ENCODE results near the gene BBS5. TPM values are rescaled to one million over a fixed set of nuclear protein-coding genes. Genes with fewer than 3 reads are reported as not detected.

BBS5 gene
- total RNA-seq, 1 experiment from 2014 or later, result 0.31 TPM

DNA sequence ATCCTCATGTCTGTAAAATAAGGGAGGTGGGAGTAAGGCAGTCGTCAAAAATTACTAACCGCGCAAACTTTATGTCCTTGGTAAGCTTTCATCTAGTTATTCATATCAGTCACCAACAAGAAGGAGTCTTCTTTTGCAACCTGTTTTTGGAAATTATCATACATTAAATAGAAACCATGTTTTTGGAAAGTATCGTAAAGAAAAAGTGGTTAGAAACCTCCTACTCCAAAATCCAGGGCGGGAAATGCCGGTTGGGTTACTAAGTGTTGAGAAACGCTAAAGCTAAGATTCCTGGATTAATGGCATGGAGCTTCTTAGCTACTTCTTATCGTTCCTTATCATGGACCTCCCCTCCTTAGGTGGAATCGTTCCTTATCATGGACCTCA, 778 bp downstream of the BBS5 start:
- POLR2A ChIA-PET (ENCODE audit: unreplicated experiment), result no interaction called here

DNA sequence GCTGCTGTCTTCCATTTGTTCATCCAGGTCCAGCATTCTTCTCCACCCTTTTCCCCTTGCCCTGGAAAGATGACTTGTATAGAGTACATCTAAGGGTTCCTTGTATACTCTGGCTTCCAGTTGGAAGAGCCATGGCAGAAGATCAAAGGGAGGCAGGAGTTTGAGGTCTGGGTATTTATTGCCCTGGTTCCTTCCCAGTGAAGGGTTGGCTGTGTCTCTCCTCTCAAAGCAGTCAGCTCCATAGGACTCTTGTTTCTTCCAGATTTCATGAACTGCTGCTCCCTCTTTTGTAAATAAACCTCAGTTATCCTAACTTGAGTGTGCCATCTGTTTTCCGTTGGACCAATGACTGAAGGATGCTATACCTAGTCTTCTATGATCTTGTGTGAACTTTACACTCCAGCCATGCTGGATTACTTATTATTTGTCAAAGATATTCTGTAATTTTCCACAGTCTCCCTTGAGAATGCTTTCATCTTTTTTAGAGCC, 6.4 kb downstream of the BBS5 start:
- TF ChIP-seq, protein P1, sequence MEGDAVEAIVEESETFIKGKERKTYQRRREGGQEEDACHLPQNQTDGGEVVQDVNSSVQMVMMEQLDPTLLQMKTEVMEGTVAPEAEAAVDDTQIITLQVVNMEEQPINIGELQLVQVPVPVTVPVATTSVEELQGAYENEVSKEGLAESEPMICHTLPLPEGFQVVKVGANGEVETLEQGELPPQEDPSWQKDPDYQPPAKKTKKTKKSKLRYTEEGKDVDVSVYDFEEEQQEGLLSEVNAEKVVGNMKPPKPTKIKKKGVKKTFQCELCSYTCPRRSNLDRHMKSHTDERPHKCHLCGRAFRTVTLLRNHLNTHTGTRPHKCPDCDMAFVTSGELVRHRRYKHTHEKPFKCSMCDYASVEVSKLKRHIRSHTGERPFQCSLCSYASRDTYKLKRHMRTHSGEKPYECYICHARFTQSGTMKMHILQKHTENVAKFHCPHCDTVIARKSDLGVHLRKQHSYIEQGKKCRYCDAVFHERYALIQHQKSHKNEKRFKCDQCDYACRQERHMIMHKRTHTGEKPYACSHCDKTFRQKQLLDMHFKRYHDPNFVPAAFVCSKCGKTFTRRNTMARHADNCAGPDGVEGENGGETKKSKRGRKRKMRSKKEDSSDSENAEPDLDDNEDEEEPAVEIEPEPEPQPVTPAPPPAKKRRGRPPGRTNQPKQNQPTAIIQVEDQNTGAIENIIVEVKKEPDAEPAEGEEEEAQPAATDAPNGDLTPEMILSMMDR (conservative IDR thresholded peaks at IDR 0.05), result no peak
- TF ChIP-seq EZH2 (IDR thresholded peaks at IDR 0.05; ENCODE audit: low read depth), result no peak
- ChIA-PET POLR2A (ENCODE audit: unreplicated experiment) (no interaction called here), CTCF (no interaction called here)
- Histone ChIP-seq H3K27me3 (ENCODE audit: insufficient read depth, low read depth) (no peaks in the 10 kb centered on the region), H3K79me2 (ENCODE audit: low read depth) (no peaks in the 10 kb centered on the region), H3K4me3 (no peak overlapping the region), H2AFZ (0 out of 2 replicates have a peak overlapping the region, but pooled peaks have one; percentile 16), H3K36me3 (ENCODE audit: low read depth) (no peaks in the 10 kb centered on the region), H3K9me2 (ENCODE audit: insufficient read depth) (no peaks in the 10 kb centered on the region), H3F3A (ENCODE audit: insufficient read depth, low read depth) (no peaks in the 10 kb centered on the region), H3K4me1 (replicated peaks; ENCODE audit: insufficient read depth) (no peaks in the 10 kb centered on the region), H4K20me1 (ENCODE audit: insufficient read depth) (no peaks in the 10 kb centered on the region), H3K27ac (no peak overlapping the region), H3K9me3 (ENCODE audit: insufficient read depth, low read depth) (no peaks in the 10 kb centered on the region), H3K4me2 (no peak overlapping the region)
- BruUV-seq (replicated peaks), result no TSS peak
- DNase-seq, result no peak
- intact Hi-C loops (cut with micrococcal nuclease; ENCODE audit: unreplicated experiment), result no loop called here

More for the DNA sequence above, 778 bp downstream of the BBS5 start:
- Histone ChIP-seq H3F3A (ENCODE audit: insufficient read depth, low read depth) (no peaks in the 10 kb centered on the region), H3K4me2 (peak overlapping the region; percentile 56), H3K9me3 (ENCODE audit: insufficient read depth, low read depth) (no peaks in the 10 kb centered on the region), H3K9me2 (ENCODE audit: insufficient read depth) (no peaks in the 10 kb centered on the region), H3K27me3 (ENCODE audit: insufficient read depth, low read depth) (no peaks in the 10 kb centered on the region), H2AFZ (0 out of 2 replicates have a peak overlapping the region, but pooled peaks have one; percentile 70), H3K4me1 (replicated peaks; ENCODE audit: insufficient read depth) (no peaks in the 10 kb centered on the region), H3K4me3 (peak overlapping the region; percentile 33; the same call in 1 of the 2 replicates), H4K20me1 (ENCODE audit: insufficient read depth) (no peaks in the 10 kb centered on the region), H3K79me2 (ENCODE audit: low read depth) (no peaks in the 10 kb centered on the region), H3K36me3 (ENCODE audit: low read depth) (no peaks in the 10 kb centered on the region), H3K27ac (no peak overlapping the region)
- TF ChIP-seq, protein P1 (conservative IDR thresholded peaks at IDR 0.05), result no peak
- no peak for TF ChIP-seq EZH2 (IDR thresholded peaks at IDR 0.05; ENCODE audit: low read depth)
- no TSS peak for BruUV-seq (replicated peaks)
- DNase-seq, result no peak
- CTCF ChIA-PET, result no interaction called here
- intact Hi-C loops (cut with micrococcal nuclease; ENCODE audit: unreplicated experiment), result no loop called here

DNA sequence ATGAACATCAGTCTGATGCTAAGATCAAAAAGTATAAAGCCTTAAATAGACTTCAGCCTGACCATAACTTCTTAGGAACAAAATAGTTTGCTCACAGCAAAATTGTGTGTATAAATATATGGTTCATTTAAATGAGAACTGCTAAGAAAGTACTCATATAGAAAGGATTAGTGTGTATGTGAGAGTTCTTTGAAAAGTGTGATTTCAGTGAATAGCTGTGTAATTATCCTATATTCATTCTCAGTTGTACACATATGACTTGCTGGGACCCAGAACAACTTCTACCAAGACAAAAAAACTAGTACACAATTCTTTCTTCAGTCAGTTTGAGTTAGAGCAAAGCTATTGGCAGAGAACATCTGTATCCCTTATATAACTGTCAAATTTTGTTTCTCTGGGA, 7.2 kb downstream of the BBS5 start:
- Histone ChIP-seq H3K4me3 (no peak overlapping the region), H3K27me3 (ENCODE audit: insufficient read depth, low read depth) (no peaks in the 10 kb centered on the region), H4K20me1 (ENCODE audit: insufficient read depth) (no peaks in the 10 kb centered on the region), H3K79me2 (ENCODE audit: low read depth) (no peaks in the 10 kb centered on the region), H3F3A (ENCODE audit: insufficient read depth, low read depth) (no peaks in the 10 kb centered on the region), H3K9me2 (ENCODE audit: insufficient read depth) (no peaks in the 10 kb centered on the region), H3K9me3 (ENCODE audit: insufficient read depth, low read depth) (no peaks in the 10 kb centered on the region), H3K4me2 (no peak overlapping the region), H3K36me3 (ENCODE audit: low read depth) (no peaks in the 10 kb centered on the region), H2AFZ (no peak overlapping the region), H3K27ac (no peak overlapping the region), H3K4me1 (replicated peaks; ENCODE audit: insufficient read depth) (no peaks in the 10 kb centered on the region)
- ChIA-PET CTCF (no interaction called here), POLR2A (ENCODE audit: unreplicated experiment) (no interaction called here)
- BruUV-seq (replicated peaks), result no TSS peak
- TF ChIP-seq, protein P1 (conservative IDR thresholded peaks at IDR 0.05), result no peak
- TF ChIP-seq EZH2 (IDR thresholded peaks at IDR 0.05; ENCODE audit: low read depth), result no peak
- no peak for DNase-seq
- intact Hi-C loops (cut with micrococcal nuclease; ENCODE audit: unreplicated experiment), result no loop called here
